NCI-H524 treated with DMSO at 0.1 percent for 48 hours (cell line): ENCODE measurements around the gene AATK.

Experiments
- DNase-seq: peaks from one replicate; lab custom pipeline; 2025; lab: John Stamatoyannopoulos, UW

The AATK gene

GRCh38 chr17:81071761-81072741, 94.0 kb downstream of the AATK start:
- DNase-seq: no peak

DNA sequence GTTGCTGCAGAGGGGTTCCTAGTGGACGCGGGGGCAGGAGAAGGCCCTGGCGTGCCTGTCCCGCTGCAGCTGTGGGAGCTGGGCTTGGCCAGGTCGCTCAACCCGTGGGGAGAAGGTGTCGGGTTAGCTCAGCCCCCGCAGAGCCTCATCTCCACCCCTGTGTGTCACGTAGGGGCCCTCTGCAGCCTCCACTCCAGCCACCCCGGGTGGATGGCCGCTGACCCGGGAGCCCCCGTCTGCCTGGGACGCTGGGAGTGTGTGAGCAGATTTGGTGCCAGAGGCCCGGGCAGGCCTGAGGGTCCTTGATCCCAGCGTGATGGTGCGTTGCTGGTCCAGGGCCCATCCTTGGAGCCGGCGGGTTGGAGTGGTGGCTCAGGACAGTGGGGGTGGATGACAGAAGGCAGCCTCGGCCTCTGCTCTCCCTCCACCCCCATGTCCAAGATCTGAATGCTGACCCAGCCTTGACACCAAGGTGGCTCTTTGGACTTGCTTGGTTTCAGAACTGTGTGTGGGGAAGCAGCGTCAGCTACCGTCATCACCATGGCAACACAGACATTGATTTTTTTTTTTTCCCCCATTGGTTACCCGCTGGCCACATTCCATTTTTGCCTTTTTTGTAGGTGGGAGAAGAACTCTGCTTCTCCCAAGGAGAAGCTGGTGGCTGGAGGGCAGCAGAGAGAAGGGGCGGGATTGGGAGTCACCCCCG, 95.3 kb downstream of the AATK start:
- DNase-seq: no peak

GRCh38 chr17:81069135-81069645, 96.8 kb downstream of the AATK start:
- DNase-seq: no peak

- no peak for DNase-seq
Measured at GRCh38 chr17:81068411-81069134, 97.4 kb downstream of the AATK start.

- peak; percentile 29 for DNase-seq
Measured at GRCh38 chr17:81067391-81067811, 98.6 kb downstream of the AATK start.
